Panc1 (cell line): ENCODE measurements around the gene DIP2C.

Source experiments
- POLR2AphosphoS5 ChIP-seq: IDR thresholded peaks from 2 replicates; pipeline ENCODE4 v1.6.1; 2012; ENCODE audit warnings: mild to moderate bottlenecking, low read depth, low read length, moderate library complexity
- TCF7L2 ChIP-seq: IDR thresholded peaks from 2 replicates; pipeline ENCODE4 v1.6.1; 2011; ENCODE audit warnings: mild to moderate bottlenecking, low read depth, low read length, inconsistent platforms
- TF ChIP-seq, protein P1 (sequence below): fragments of 450-650 bp; IDR thresholded peaks from 2 replicates; pipeline ENCODE4 v1.5.1; 2017; ENCODE audit warnings: mild to moderate bottlenecking

DNA sequence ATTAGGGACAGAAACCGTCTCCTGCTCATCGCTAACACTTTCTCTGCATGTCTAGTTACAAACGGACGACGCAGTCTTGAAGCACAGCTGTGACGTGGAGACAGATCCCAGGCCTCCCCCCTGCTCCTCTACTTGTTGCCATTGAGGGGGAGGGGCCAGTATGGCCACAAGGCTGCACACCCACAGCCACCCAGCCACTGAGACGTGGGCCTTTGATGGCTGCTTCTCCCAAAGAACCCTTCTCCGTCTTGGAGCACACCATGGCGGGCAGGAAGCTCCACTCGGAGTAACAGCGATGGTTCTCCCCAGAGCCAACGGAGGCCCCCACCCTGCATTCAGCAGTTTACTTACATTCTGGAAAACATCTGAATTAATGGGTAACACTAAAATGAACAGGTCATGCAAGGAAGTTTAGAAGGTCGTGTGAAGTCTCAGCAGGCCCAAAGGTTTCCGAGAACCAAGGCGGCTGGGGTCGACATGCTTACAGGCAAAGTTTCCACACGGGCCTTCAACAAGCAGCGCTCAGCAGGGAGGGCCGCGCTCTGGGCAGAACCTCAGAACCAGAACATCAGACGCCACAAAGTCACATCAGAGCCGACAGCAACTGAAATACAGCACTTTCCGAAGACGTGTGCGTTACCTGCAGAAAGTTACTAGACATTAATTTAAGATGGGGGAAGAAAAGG, 169.6 kb downstream of the DIP2C start:
- TF ChIP-seq POLR2AphosphoS5 (no peak), TCF7L2 (no peak)
- TF ChIP-seq, protein P1, sequence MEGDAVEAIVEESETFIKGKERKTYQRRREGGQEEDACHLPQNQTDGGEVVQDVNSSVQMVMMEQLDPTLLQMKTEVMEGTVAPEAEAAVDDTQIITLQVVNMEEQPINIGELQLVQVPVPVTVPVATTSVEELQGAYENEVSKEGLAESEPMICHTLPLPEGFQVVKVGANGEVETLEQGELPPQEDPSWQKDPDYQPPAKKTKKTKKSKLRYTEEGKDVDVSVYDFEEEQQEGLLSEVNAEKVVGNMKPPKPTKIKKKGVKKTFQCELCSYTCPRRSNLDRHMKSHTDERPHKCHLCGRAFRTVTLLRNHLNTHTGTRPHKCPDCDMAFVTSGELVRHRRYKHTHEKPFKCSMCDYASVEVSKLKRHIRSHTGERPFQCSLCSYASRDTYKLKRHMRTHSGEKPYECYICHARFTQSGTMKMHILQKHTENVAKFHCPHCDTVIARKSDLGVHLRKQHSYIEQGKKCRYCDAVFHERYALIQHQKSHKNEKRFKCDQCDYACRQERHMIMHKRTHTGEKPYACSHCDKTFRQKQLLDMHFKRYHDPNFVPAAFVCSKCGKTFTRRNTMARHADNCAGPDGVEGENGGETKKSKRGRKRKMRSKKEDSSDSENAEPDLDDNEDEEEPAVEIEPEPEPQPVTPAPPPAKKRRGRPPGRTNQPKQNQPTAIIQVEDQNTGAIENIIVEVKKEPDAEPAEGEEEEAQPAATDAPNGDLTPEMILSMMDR: no peak
